Measurements from ENCODE around the gene RETN.

DNA sequence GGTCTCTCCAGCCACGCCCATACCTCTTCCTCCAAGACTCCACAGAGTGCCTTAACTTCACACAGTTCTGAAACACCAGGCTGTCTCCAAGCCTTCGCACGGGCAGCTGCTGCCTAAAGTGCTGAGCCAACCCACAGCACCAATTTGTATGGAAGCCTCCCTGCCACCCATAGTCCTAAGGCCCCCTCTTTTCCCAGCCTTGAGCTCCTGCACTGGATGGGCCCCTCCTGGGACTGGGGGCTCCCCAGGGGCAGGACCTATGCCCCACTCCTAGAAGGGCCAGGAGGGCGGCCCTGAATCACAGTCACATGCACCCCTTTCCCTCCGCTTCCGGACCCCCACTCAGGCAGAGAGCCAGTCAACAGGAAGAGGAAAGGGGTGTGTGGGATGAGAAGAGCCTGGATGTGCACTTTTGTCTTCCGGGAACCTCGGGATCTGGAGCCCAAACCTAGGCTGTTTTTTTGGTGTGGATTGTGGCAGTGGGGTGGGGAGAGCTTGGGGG, 38.2 kb downstream of the RETN start:
- TF ChIP-seq, protein P1, sequence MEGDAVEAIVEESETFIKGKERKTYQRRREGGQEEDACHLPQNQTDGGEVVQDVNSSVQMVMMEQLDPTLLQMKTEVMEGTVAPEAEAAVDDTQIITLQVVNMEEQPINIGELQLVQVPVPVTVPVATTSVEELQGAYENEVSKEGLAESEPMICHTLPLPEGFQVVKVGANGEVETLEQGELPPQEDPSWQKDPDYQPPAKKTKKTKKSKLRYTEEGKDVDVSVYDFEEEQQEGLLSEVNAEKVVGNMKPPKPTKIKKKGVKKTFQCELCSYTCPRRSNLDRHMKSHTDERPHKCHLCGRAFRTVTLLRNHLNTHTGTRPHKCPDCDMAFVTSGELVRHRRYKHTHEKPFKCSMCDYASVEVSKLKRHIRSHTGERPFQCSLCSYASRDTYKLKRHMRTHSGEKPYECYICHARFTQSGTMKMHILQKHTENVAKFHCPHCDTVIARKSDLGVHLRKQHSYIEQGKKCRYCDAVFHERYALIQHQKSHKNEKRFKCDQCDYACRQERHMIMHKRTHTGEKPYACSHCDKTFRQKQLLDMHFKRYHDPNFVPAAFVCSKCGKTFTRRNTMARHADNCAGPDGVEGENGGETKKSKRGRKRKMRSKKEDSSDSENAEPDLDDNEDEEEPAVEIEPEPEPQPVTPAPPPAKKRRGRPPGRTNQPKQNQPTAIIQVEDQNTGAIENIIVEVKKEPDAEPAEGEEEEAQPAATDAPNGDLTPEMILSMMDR (IDR thresholded peaks at IDR 0.05) = no peak
- no peak for TF ChIP-seq POLR2A (IDR thresholded peaks at IDR 0.05)
